ENCODE measurements around the gene ORM1.
"Not testable (repeated sequence)": the region's sequence is repeated elsewhere in the genome, so short reads cannot be mapped to it uniquely, and the experiment has no call there.

The ORM1 gene

DNA sequence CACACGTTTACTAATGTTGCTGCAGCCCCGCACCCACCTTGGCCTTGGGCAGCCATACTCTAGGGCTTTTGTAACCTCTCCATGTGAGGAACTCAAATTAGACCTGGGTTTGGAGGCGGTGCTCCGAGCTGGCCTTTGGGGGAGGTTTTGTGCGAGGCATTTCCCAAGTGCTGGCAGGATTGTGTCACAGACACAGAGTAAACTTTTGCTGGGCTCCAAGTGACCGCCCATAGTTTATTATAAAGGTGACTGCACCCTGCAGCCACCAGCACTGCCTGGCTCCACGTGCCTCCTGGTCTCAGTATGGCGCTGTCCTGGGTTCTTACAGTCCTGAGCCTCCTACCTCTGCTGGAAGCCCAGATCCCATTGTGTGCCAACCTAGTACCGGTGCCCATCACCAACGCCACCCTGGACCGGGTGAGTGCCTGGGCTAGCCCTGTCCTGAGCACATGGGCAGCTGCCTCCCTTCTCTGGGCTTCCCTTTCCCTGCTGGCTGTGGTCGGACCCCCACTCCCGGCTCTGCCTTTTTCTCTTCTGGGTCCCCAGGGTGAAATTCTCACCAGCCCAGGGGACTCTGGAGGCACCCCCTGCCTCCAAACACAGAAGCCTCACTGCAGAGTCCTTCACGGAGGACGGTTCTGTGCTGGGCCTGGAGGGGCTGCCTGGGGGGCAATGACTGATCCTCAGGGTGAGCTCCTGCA is at the start of gene ORM1:
Gene ORM1 (plus strand): TSS at position 268 of the 701 bp plus-strand sequence. CDS start 36 bp downstream, at position 304.
- not testable (repeated sequence) for DNase-seq

DNA sequence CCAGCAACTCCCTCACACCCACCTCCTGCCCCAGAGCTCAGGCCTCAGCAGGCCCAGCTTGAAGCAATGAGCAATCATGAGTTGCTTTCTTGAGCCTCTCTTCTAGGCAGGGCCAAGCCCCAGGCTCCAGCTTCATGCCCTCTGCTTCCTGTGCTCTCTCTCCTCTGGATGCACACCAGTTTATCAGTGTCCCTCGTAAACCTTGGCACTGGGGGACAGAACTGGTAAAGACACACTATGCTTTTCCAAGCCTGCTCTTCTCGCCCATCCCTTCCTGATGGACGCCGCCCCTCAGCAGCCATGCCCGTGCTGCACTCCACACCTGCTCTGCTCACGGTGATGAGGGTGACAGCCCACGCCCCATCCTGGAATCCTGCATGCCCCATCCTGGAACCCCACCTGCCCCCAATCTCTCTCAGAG is 49.4 kb upstream of the ORM1 start:
- DNase-seq: no peak

DNA sequence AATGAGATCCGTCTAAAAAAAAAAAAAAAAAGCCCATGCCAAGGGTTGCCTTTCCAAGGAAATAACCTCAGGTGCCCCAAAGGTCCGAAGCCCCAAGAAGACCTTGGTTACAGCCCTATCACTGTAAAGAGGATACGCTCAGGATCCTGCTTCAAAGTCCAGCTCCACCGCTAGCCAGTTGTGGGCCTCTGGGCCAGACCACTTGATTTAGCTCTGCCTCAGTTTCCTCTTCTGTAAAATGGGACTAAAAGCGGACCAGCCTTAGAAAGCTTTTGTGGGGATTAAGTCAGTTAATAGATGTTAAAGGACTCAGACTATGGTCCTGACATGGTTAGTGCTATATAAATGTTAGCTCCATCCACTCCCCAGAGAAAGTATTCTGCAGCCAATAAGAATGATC is 48.7 kb upstream of the ORM1 start:
- DNase-seq: no peak

DNA sequence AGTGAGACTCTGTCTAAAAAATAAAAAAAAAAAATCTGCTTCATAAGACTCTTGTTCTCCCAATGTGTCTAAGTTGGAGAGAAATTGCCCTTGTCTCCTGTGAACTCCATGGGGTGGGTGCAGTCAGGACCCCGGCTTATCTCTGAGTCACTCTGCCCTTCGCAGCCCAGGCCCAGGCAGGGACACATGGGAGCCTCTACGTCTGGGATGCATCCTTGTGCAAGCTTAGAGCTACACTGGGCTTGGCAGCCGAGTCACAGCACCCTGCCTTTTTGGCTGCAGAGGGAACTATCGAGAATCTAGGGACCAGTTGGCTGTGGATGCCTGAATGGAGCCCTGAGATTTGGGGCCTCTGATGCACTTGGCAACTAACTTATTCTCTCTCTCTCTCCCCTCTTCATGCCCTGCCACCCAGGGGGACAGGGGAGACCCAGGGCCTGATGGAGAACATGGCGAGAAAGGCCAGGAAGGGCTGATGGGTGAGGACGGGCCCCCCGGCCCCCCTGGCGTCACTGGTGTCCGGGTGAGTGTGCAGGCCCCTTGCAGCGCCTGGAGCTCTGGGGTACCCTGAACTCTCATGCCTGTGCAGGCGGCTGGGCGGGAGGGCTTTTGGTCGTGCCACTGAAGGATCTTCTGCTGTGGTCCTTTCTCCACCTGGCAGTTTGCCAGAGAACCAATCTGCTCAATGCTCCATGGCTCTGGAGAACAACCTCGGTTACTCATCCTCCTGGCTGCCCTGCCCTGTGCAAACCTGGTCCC is 47.5 kb upstream of the ORM1 start:
- DNase-seq: no peak

DNA sequence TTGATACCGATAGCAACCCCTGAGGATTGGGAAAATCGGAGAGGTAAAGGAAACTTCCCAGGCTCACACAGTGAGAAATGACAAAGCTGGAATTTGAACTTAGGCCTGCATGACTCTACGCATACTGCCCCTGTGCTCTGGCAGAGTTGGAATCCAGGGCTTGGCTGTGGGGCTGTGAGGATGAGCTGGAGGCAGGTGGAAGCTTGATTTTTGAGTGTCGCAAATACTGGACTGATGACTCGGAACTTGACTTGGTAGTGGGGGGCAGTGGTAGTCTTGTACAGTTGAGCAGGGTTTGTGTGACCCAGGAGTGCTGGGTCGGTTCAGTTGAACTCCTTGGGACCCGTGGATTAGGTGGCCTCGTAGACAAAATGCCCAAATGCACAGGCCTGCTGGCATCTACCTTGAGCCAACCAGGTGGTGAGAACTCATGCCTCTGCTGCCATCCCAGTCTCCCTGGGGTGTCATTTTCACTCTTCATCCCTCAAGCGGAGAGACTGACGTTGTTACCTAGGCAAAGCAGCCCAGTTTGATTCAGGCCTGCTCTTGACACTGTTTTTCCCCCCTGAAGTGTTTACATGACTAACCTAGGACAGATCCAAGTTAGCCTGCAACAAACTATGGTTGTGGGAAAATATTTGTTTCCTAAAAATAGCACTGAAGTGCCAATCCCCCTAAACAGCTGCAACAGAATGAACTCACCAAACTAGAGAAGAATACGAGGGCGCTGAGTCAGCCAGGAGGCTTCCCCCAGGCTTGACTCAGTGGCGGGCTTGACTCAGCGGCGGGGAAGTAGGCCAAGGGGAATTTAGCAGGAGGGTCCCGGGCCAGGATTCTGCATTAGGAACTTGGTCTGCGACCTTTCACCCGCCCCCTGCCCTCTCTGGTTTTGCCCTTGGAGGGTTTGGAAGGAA is 45.7 kb upstream of the ORM1 start:
- no peak for DNase-seq

DNA sequence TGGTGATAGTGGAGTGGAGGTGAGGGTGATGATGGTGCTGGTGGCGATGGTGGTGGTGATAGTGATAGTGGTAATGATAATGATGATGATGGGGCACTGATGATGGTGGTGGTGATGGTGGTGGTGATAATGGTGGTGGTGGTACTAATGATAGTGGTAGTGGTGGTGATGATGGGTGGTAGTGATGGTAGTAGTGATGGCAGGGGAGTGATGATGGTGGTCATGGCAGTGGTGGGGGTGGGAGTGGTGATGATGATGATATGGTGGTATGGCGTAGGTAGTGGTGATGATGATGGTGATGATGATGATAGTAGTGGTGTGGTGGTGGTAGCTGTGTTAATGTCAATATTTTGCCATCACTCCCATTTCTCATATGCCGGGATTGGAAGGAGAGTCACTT is 44.5 kb upstream of the ORM1 start:
- DNase-seq: no peak

DNA sequence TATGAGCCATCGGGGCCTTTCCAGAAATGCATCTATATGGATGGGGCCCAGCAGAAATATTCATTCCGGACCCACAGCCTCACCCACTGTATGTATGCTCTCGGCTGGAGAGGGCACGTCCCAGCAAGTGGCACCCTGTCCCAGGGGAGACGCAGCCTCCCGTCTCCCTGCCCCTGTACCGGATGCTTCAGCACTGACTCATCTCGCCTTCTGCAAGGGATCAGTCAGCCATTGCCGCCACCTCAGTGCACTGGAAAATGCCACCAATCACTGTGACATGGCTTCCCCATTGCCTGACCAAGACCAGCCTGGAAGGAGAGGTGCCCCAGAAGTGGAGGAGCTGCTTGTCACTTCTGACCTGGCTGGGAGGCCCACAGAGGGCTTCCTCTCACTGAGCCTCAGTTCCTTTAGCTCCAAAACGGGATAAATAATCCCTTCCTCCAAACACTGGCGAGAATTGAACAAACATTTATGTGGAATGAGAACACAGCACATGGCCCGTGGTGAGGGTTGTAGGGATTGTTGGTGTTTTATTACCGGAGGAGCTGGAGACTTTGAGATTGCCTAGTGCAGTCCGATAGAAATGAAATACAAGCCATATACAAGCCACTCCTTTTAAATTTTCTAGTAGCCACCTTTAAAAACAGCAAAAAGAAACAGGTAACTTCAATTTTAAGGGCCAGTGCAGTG is 43.9 kb upstream of the ORM1 start:
- peak; percentile 13 for DNase-seq

DNA sequence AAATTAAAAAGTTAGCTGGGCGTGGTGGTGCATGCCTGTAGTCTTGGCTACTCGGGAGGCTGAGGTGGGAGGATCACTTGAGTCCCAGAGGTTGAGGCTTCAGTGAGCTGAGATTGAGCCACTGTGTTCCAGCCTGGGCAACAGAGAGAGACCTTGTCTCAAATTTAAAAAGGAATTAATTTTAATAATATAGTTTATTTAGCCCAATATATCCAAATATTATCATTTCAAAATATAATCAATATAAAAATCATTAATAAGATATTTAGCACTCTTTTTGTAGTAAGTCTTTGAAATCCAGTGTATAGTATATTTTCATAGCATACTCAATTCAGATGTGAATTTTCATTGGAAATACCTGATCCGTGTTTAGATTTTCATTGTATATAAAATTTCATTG is 43.2 kb upstream of the ORM1 start:
- no peak for DNase-seq

DNA sequence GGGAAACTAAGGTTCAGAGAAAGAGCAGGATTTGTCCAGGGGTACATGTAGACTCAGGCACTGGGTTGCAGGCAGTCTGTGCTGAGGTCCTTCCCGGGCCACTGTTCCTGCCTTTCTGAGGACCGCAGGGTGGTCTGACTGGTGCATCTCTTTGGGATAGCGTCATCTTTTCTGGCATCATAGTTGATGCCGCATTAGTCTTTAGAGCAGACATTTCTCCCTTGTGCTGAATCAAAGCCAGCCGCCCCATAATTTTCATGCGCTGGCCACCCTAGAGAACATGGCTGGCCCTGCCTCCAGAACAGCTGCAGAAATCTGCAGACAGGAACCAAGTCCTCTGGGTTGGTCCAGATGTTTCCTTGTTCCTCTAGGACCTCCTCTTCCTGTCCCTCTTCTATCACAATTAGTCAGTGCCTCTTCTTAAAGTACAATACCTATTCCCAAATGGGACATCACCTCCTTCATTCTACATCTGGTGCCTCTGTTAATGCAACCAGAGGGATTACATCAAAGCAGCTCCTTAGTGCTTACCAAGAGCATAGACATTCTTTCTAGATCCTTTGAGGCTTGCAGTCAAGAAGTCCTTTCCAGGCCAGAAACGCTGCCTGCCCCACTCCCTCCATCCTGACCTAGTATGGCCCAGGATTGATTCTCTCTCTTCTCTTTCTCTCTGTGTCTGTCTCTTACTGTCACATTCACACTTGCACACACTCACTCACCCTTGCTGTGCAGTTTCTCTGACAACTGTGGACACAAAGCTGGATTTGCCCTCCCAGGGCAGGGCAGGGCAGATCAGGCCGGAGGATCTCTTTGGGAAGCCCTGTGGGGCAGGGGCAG is 42.0 kb upstream of the ORM1 start:
- no peak for DNase-seq

DNA sequence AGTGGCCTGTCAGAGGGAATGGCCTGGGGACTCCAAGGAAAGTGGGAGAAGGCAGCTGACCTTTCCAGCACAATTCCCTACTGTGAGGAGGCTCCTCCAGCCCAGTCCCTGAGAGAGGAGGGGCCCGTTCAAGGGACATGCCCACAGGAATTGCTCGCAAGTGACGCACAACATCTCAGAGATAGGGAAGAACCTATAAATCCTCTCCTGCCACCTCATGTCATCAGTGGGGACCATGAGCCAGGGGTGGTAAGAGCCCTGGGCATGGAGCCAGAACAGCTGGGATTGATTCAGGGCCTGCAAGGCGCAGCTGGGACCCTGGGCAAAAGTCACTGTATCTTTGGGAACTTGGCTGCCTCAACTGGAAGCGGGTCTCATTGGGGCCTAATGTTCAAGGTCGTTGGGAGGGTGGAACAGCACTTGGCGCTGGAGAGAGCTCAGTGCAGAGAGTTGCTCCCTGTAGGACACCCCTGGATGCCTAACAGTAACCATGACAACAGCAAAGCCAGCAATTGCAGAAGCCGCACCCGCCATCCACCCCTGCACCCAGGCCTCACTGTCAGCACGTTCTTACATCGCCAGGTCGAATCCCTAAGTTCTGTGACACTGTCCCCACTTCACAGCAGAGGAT is 41.3 kb upstream of the ORM1 start:
- no peak for DNase-seq

DNA sequence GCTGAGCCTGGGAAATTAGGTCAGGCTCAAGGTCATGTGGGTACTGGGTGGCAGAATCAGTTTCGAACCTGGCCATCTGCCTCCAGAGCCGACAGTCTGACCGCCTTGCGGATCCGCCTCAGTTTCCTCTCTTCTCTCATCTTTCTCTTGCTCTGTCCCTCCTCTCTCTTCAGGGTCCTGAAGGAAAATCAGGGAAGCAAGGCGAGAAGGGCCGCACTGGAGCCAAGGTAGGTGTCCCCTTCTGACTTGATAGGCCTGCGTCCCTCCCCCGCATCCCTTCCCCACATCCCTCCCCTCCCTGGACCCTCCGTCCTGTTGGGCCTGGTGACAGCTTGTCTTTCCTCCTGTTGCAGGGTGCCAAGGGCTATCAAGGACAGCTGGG is 40.8 kb upstream of the ORM1 start:
- DNase-seq: no peak

DNA sequence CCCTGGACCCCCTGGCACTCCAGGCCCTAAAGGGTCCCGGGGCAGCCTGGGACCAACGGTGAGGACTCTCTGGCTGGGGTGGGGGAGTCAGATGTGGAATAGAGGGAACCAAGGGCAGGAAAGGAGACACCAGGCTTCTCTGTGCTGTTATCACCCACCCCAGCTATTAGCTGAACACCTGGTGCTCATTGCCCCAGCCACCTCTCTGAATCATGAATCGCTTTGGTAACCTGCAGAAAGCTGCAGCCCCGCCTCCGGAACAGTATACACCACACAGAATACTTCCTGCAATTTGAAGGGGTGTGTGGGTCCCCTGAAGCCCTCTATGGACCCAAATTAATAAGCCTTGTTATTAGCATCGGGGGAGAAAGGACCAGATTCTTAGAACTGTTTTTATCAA is 40.4 kb upstream of the ORM1 start:
- no peak for DNase-seq

DNA sequence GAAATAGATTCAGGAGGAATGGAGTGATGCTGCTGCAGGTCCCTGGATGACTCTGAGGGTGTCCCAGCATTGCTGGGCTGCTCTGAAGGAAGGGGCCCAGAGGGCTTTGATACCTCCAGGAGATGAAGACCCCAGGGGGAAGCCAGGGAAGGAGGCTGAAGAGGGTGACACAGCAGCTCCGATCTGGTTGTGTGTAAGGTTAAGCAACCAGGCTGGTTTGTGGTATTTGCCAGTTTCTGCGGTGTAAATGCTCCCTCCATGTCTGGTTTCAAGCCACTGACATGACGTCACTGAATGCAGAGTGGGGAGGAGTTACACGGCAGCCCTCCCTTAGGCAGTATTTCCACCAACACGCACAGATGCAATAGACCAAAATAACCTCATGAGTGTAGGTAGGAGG is 40.0 kb upstream of the ORM1 start:
- DNase-seq: no peak

DNA sequence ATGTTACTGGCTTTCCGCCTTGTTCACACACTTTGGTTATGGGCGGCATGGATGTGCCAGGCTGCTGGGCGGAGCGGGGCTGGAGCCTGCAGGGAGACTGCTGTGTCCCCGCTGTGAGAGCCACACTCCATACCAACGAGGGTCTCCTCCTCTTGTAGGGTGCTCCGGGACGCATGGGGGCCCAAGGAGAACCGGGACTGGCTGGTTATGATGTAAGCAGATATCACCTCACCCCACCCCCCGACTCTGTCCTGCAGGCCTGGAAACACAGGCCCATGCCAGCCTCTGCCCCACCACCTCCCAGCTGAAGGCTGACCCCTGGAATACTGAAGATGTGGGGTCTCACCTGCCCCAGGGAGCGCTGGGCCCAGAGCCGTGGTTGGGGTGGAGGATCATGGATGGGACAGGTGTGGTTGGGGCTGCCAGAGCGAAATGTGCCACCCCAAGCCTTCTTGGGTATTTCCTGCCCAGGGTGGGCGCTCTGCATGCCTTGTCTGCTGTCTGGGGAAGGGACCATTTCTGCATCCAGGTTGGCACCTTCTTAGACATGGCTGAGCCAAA is 39.3 kb upstream of the ORM1 start:
- DNase-seq: no peak

DNA sequence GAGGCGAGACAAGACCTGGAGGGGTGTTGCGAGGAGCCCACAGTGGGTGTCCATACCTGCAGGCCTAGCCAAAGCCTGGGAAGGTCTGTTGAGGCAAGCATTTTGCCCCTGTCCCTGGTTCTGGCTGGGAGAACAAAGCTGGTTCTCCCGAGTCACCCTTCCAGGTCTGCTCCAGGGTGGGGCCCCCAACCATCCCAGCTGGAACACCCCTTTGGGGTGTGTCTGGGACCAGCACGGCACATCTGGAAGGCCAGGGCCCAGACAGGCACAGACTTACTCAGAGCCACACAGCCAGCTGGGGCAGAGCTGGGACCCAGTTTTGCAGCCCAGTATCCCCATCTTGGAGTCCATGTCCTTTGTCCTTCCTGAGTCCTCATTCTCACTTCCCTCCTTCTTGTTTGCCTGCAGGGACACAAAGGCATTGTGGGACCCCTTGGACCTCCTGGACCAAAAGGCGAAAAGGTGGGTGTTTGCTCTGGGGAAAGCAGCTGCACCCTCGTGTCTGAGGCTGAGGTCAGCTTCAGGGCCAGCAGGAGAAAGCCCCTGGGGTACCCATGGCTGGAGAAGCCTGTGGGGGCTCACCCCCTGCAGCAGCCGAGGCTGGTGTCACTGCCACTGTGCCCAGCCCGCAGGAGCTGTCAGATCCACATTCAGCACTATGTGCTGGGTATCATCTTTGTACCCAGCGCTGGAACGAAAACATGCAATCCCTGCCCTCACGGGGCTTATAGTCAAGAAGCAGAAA is 38.4 kb upstream of the ORM1 start:
- no peak for DNase-seq

DNA sequence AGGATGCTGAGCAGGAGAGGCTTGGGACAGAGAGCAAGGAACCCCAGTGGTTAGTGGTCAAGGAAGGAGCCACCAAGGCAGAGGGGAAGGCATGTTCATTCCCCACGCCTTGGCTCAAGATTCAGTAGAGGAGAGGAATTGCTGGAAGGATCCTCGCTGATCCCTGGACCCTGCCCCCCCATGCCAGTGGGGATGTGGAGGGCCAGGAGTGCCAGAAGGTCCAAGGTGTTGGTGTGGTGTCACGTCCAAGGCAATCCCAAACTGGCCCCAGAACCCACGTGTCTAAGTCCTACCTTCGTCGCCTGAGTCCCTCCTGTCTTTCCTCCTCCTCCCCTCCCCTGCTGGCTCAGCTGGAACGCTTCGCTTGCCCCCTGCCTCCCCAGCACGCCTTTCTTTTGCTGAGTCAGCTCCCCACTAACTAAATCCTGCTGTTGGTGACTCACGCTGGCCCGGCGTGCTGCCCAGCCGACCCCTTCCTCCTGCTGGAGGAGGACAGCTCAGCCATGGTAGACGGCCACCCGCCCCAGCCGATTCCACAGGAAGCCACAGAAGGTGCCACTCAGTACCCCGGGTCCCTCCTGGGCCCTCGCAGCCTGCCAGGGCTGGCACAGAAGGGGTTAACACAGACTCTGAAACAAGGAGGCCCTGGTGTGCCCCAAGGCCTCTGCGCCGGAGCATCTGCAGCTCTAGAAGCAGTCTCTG is 37.6 kb upstream of the ORM1 start:
- DNase-seq: no peak

DNA sequence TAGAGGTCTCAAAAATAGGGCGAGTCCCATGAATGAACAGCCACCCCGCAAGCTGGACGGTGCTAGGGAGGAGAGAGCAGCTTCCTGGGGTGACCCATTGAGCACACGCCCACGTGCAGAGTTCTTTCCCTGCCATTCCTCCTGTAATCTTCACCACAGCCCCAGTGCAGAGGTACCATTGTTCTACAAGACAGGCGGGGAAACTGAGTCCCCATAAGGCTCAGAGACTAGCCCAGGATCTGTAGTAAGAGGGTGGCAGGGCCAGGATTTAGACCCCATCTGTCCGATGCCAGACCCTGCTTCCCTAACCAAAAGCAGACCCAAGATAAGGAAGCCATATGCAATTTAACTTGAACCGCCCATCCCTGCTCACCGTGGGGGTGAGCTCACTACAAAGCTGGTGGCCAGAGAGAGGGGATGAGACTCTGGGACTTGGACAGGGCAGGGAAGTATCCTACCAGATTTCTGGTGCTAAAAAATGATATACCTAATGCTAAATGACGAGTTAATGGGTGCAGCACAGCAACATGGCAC is 36.7 kb upstream of the ORM1 start:
- no peak for DNase-seq

DNA sequence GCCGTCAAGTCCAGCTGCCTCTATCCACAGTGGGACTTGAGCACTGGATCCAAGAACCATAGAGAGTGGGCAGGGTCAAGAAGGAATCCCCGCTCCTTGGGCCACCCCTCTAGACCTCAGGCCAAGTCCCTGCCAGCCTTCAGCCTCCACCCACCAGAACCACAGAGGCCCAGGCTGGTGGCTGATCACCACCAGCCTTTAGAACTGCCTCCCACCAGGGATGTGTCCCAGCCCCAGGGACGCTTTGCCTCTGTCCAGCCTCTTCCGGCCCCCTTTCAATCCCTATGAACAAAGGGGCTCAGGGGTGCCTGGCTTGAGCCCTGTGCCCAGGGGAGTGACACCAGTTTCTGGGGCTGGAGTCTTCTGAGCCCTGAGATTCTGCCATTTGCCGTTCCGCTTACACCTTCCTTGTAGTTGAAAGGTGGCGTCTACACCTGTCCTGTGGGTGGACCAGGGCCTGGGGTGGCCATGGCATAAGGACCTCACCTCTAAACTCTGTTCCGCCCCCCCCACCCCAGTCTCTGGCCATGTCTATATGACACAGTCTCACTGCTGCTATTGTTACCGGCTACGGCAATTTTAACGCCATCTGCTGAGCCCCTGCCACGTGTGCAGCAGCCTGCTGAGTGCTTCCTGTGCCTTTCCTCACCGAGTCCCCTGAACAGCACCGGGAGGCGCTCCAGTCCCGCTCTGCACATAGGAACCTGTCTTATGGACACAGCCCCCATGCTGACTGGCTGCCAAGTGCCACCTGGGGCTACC is 35.7 kb upstream of the ORM1 start:
- DNase-seq: peak; percentile 36

DNA sequence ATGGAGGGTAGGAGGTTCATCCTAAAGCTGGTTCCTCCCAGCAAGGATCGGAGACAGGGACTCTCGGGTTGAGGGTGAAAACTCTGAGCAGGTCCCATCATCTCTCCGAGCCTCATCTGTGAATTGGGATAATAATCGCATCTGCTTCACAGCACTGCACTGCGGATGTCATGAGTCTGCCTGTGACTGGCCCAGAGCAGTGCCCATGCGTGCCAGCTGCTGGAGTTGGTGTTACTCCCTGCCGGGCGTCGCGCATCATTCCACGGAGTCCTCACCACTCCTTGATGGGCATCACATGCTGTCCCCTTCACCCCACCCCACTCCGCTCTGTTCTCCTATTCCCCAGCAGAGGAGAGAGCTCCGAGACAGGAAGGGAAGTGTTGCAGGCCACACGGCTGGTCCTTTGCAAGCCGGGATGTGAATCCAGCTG is 35.1 kb upstream of the ORM1 start:
- DNase-seq: no peak
